22Rv1 (cell line): Measurements from ENCODE around the gene RTN4RL1.

Source experiments
- H3K27ac ChIP-seq: fragments of 450-650 bp; 2 replicates; pipeline ENCODE4 v1.5.1; 2017
- ZFX ChIP-seq: fragments of 450-650 bp; IDR thresholded peaks from 2 replicates; pipeline ENCODE4 v1.6.1; 2017; ENCODE audit warnings: antibody characterized with exemption, borderline replicate concordance
- TF ChIP-seq, protein P1 (sequence below): fragments of 450-650 bp; IDR thresholded peaks from 2 replicates; pipeline ENCODE4 v1.5.1; 2017; ENCODE audit warnings: mild to moderate bottlenecking

Gene RTN4RL1

DNA sequence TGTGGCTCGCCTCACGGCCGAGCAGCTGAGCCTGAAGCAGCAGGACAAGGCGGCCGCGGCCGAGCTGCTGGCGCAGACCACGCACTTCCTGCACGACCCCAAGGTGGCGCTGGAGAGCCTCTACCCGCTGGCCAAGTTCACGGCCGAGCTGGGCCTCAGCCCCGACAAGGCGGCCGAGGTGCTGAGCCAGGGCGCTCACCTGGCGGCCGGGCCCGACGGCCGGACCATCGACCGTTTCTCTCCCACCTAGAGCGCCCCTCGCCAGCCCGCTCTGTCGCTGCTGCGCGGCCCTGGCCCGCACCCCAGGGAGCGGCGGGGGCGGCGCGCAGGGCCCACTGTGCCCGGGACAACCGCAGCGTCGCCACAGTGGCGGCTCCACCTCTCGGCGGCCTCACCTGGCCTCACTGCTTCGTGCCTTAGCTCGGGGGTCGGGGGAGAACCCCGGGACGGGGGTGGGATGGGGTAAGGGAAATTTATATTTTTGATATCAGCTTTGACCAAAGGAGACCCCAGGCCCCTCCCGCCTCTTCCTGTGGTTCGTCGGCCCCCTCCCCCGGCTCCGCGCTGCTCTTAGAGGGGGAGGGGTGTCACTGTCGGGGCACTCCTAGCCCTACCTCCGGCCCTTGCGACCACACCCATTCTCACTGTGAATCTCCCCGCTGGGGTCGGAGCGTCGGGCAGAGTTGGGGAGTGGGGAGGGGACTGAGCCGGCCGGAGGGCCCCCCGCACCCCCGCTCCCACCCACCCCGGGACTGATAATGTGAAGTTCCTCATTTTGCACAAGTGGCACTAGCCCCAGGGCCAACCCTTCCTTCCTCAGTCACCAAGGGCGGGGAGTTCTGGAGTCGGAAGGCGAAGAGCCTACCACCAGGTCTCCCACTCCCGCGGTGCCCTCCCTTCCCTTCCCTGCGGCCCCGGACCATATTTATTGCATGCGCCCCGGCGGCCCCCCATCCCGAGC, 33.7 kb upstream of the RTN4RL1 start:
- TF ChIP-seq ZFX, result no peak
- TF ChIP-seq, protein P1, sequence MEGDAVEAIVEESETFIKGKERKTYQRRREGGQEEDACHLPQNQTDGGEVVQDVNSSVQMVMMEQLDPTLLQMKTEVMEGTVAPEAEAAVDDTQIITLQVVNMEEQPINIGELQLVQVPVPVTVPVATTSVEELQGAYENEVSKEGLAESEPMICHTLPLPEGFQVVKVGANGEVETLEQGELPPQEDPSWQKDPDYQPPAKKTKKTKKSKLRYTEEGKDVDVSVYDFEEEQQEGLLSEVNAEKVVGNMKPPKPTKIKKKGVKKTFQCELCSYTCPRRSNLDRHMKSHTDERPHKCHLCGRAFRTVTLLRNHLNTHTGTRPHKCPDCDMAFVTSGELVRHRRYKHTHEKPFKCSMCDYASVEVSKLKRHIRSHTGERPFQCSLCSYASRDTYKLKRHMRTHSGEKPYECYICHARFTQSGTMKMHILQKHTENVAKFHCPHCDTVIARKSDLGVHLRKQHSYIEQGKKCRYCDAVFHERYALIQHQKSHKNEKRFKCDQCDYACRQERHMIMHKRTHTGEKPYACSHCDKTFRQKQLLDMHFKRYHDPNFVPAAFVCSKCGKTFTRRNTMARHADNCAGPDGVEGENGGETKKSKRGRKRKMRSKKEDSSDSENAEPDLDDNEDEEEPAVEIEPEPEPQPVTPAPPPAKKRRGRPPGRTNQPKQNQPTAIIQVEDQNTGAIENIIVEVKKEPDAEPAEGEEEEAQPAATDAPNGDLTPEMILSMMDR, result peak; percentile 91
- H3K27ac ChIP-seq, result no peak overlapping the region

DNA sequence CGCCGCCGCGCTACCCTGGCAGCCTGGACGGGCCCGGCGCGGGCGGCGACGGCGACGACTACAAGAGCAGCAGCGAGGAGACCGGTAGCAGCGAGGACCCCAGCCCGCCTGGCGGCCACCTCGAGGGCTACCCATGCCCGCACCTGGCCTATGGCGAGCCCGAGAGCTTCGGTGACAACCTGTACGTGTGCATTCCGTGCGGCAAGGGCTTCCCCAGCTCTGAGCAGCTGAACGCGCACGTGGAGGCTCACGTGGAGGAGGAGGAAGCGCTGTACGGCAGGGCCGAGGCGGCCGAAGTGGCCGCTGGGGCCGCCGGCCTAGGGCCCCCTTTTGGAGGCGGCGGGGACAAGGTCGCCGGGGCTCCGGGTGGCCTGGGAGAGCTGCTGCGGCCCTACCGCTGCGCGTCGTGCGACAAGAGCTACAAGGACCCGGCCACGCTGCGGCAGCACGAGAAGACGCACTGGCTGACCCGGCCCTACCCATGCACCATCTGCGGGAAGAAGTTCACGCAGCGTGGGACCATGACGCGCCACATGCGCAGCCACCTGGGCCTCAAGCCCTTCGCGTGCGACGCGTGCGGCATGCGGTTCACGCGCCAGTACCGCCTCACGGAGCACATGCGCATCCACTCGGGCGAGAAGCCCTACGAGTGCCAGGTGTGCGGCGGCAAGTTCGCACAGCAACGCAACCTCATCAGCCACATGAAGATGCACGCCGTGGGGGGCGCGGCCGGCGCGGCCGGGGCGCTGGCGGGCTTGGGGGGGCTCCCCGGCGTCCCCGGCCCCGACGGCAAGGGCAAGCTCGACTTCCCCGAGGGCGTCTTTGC, 32.8 kb upstream of the RTN4RL1 start:
- no peak for TF ChIP-seq ZFX
- TF ChIP-seq, protein P1, result no peak
- H3K27ac ChIP-seq, result no peak overlapping the region

DNA sequence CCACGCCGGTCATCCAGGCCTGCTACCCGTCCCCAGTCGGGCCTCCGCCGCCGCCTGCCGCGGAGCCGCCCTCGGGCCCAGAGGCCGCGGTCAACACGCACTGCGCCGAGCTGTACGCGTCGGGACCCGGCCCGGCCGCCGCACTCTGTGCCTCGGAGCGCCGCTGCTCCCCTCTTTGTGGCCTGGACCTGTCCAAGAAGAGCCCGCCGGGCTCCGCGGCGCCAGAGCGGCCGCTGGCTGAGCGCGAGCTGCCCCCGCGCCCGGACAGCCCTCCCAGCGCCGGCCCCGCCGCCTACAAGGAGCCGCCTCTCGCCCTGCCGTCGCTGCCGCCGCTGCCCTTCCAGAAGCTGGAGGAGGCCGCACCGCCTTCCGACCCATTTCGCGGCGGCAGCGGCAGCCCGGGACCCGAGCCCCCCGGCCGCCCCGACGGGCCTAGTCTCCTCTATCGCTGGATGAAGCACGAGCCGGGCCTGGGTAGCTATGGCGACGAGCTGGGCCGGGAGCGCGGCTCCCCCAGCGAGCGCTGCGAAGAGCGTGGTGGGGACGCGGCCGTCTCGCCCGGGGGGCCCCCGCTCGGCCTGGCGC, 32.1 kb upstream of the RTN4RL1 start:
- no peak overlapping the region for H3K27ac ChIP-seq
- no peak for TF ChIP-seq ZFX
- TF ChIP-seq, protein P1, result no peak

DNA sequence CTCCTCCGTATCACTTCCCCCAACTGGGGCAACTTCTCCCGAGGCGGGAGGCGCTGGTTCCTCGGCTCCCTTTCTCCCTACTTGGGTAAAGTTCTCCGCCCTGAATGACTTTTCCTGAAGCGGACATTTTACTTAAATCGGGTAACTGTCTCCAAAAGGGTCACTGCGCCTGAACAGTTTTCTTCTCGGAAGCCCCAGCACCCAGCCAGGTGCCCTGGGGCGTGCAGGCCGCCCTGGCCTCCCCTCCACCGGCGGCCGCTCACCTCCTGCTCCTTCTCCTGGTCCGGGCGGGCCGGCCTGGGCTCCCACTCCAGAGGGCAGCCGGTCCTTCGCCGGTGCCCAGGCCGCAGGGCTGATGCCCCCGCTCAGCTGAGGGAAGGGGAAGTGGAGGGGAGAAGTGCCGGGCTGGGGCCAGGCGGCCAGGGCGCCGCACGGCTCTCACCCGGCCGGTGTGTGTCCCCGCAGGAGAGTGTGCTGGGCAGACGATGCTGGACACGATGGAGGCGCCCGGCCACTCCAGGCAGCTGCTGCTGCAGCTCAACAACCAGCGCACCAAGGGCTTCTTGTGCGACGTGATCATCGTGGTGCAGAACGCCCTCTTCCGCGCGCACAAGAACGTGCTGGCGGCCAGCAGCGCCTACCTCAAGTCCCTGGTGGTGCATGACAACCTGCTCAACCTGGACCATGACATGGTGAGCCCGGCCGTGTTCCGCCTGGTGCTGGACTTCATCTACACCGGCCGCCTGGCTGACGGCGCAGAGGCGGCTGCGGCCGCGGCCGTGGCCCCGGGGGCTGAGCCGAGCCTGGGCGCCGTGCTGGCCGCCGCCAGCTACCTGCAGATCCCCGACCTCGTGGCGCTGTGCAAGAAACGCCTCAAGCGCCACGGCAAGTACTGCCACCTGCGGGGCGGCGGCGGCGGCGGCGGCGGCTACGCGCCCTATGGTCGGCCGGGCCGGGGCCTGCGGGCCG, 31.4 kb upstream of the RTN4RL1 start:
- H3K27ac ChIP-seq, result no peak overlapping the region
- TF ChIP-seq ZFX, result no peak
- TF ChIP-seq, protein P1, result no peak

DNA sequence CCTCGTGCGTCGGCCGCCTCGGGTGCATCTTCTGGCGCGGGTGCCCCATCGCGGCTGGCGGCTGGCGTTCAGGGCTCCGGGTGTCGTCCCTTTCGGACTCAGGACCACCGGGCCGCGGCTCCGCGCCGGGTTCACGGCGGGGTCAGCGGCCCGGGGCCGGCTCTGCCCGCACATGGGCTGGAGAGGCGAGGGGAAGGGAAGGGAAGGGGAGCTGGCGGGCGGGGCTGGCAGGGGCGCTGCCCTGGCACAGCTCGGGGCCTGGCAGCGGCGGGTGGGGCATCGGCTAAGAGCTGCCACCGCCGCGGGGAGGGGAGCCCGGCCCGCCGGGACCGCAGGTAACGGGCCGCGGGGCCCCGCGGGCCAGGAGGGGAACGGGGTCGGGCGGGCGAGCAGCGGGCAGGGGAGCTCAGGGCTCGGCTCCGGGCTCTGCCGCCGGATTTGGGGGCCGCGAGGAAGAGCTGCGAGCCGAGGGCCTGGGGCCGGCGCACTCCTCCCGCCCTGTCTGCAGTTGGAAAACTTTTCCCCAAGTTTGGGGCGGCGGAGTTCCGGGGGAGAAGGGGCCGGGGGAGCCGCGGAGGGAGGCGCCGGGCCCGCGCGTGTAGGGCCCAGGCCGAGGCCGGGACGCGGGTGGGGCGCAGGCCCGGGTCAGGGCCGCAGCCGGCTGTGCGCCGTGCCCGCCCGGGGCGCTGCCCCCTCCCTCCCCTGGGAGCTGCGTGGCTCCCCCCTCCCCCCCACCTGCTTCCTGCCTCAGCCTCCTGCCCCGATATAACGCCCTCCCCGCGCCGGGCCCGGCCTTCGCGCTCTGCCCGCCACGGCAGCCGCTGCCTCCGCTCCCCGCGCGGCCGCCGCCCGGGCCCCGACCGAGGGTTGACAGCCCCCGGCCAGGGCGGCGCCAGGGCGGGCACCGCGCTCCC, 30.4 kb upstream of the RTN4RL1 start:
- H3K27ac ChIP-seq, result no peak overlapping the region
- TF ChIP-seq, protein P1, result no peak
- no peak for TF ChIP-seq ZFX
